Activated CD4-positive, alpha-beta T cell treated with anti-CD3 and anti-CD28 coated beads, Interleukin-2, amount 50 U/mL, for 4 hours (primary cell): ENCODE results near the gene NIPAL4.
"Not testable (repeated sequence)": the region's sequence is repeated elsewhere in the genome, so short reads cannot be mapped to it uniquely, and the experiment has no call there.

Source experiments
- DNase-seq, 2 experiments: peaks; one replicate each; pipeline ENCODE4 v3.0.0-alpha.2; 2020

Gene NIPAL4

GRCh38 chr5:157463621-157464518 is 3.9 kb downstream of the NIPAL4 start:
- no peak for DNase-seq

- peak; percentile 47 to 54 for DNase-seq
Observed at GRCh38 chr5:157464519-157465171, 4.6 kb downstream of the NIPAL4 start.

GRCh38 chr5:157468293-157468965 is 8.4 kb downstream of the NIPAL4 start:
- no peak for DNase-seq

- no peak for DNase-seq
Observed at GRCh38 chr5:157469073-157469472, 9.1 kb downstream of the NIPAL4 start.

GRCh38 chr5:157469687-157470086 is 9.7 kb downstream of the NIPAL4 start:
- DNase-seq = no peak

- no peak for DNase-seq
Observed at GRCh38 chr5:157470631-157471030, 10.6 kb downstream of the NIPAL4 start.

- no peak for DNase-seq
Observed at GRCh38 chr5:157471709-157472108, 11.7 kb downstream of the NIPAL4 start.

GRCh38 chr5:157473383-157474320 is 13.6 kb downstream of the NIPAL4 start:
- DNase-seq = no peak

GRCh38 chr5:157475432-157475831 is 15.4 kb downstream of the NIPAL4 start:
- DNase-seq = no peak

GRCh38 chr5:157476702-157477408 is 16.8 kb downstream of the NIPAL4 start:
- DNase-seq = no peak

- DNase-seq = no peak
Observed at GRCh38 chr5:157477814-157478494, 17.9 kb downstream of the NIPAL4 start.

GRCh38 chr5:157478726-157479125 is 18.7 kb downstream of the NIPAL4 start:
- DNase-seq = no peak

GRCh38 chr5:157479166-157479565 is 19.2 kb downstream of the NIPAL4 start:
- DNase-seq = no peak

- no peak for DNase-seq
Observed at GRCh38 chr5:157479612-157480510, 19.8 kb downstream of the NIPAL4 start.

GRCh38 chr5:157481265-157481664 is 21.3 kb downstream of the NIPAL4 start:
- DNase-seq = no peak

- DNase-seq = no peak
Observed at GRCh38 chr5:157481666-157482065, 21.7 kb downstream of the NIPAL4 start.

- not testable (repeated sequence) for DNase-seq
Observed at GRCh38 chr5:157482702-157483101, 22.7 kb downstream of the NIPAL4 start.

- DNase-seq = no peak
Observed at GRCh38 chr5:157484768-157485167, 24.8 kb downstream of the NIPAL4 start.

- DNase-seq = no peak
Observed at GRCh38 chr5:157485340-157485739, 25.3 kb downstream of the NIPAL4 start.

GRCh38 chr5:157485811-157486210 is 25.8 kb downstream of the NIPAL4 start:
- no peak for DNase-seq
